A673 (cell line): ENCODE measurements around the gene CRY1. TPM values are rescaled to one million over a fixed set of nuclear protein-coding genes. Genes with fewer than 3 reads are reported as not detected.
A peak's percentile ranks its signal among the peaks of the same experiment; 100 is the strongest.

ENCODE experiments used
- BruUV-seq: library from RNA; stranded (reverse); fragments of 400-500 nt; replicated peaks from 2 replicates; lab custom pipeline; 2021; lab: Mats Ljungman, UMichigan
- CTCF ChIA-PET: fragments of 300-600 bp; sonication (Branson Sonifier 250); formaldehyde crosslinking; loops from one replicate; lab custom pipeline; 2022; ENCODE audit warnings: antibody characterized with exemption; lab: Charles Lee
- POLR2A ChIA-PET: fragments of 300-600 bp; sonication (Branson Sonifier 250); formaldehyde crosslinking; loops from one replicate; lab custom pipeline; 2022; ENCODE audit warnings: antibody characterized with exemption; ENCODE audit not compliant: low non-redundant PET; lab: Charles Lee
- DNase-seq: peaks from one replicate; pipeline ENCODE4 v3.0.0-alpha.2; 2015; ENCODE audit warnings: low spot score
- H3K27ac ChIP-seq: fragments of 200-600 bp; sonication (generic); 2 replicates; pipeline ENCODE4 v1.5.1; 2016; ENCODE audit warnings: mixed run types, low read depth, mild to moderate bottlenecking, mixed read lengths, antibody characterized with exemption, low read length; ENCODE audit not compliant: poor library complexity, severe bottlenecking
- H3K27me3 ChIP-seq: fragments of 200-600 bp; sonication (generic); replicated peaks from 2 replicates; pipeline ENCODE4 v1.6.1; 2017; ENCODE audit warnings: mixed run types, low read depth, mild to moderate bottlenecking, mixed read lengths, antibody characterized with exemption, low read length; ENCODE audit not compliant: insufficient read depth, poor library complexity
- H3K36me3 ChIP-seq: fragments of 200-600 bp; sonication (generic); 2 replicates; pipeline ENCODE4 v1.6.1; 2016; ENCODE audit warnings: mixed run types, mild to moderate bottlenecking, mixed read lengths, antibody characterized with exemption, low read length; ENCODE audit not compliant: insufficient read depth, poor library complexity, severe bottlenecking
- H3K4me1 ChIP-seq: fragments of 200-600 bp; sonication (generic); 2 replicates; pipeline ENCODE4 v1.6.1; 2017; ENCODE audit warnings: mixed run types, mild to moderate bottlenecking, mixed read lengths, antibody characterized with exemption, low read length; ENCODE audit not compliant: insufficient read depth, poor library complexity, severe bottlenecking
- H3K4me3 ChIP-seq: fragments of 200-600 bp; sonication (generic); 2 replicates; pipeline ENCODE4 v1.5.1; 2016; ENCODE audit warnings: low read depth, mixed run types, mild to moderate bottlenecking, mixed read lengths, low read length; ENCODE audit not compliant: poor library complexity, severe bottlenecking
- H3K9me3 ChIP-seq: fragments of 200-600 bp; sonication (generic); 2 replicates; pipeline ENCODE4 v1.6.1; 2016; ENCODE audit warnings: mixed run types, low read depth, mild to moderate bottlenecking, mixed read lengths, antibody characterized with exemption, low read length; ENCODE audit not compliant: poor library complexity, severe bottlenecking
- EZH2 ChIP-seq: fragments of 200-600 bp; sonication (generic); IDR thresholded peaks from 2 replicates; pipeline ENCODE4 v1.6.1; 2017; ENCODE audit warnings: borderline replicate concordance, low read depth, mild to moderate bottlenecking, mixed read lengths, antibody characterized with exemption, low read length; ENCODE audit not compliant: poor library complexity, severe bottlenecking
- intact Hi-C: fragments of 100-400 bp; cut with micrococcal nuclease; formaldehyde crosslinking; loops from one replicate; pipeline ENCODE4 v1.10.0; 2022; ENCODE audit not compliant: unreplicated experiment
- total RNA-seq: library from RNA; stranded (reverse); gene quantifications from 2 replicates; pipeline ENCODE4 v1.2.3, GENCODE V29; 2021
- TF ChIP-seq, protein P1 (sequence below): fragments of 300-800, 200-600 bp; sonication (generic); conservative IDR thresholded peaks from 2 replicates; pipeline ENCODE4 v1.5.1; 2017; ENCODE audit warnings: low read depth, mild to moderate bottlenecking, antibody characterized with exemption, low read length, moderate library complexity, mixed read lengths

The CRY1 gene
- total RNA-seq, 1 experiment from 2014 or later: 41.0 TPM

DNA sequence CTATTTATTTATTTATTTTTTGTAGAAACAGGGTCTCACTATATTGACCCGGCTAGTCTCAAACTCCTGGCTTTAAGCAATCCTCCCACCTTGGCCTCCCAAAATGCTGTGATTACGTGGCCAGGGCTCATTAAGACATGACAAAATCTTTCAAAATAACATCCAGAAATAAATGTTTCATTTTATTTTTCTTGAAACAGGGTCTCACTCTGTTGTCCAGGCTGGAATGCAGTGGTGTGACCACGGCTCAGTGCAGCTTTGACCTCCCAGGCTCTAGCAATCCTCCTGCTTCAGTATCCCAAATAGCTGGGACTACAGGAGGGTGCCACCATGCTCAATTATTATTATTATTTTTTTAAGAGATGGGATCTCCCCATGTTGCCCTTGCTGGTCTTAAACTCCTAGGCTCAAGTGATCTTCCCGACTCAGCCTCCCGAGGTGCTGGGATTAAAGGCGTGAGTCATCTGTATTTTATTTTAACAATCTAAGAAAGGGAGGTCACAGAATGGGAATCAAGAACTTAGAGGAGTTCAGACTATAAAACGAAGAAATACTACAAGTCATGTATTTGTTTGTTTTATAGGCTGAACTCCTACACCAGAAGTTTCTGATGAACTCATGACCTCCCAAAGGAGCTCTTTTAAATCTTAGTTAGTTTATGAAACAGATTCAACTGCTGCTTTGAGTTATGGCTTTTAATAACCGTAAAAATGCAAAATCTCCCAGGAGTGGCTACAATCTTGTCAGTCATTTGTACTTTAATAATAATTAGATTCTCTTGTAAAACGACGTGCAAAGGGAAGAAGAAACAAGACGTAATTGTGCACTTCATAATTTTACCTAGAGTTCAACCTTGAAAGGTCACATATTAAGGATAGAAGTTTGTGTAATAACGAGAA is 139.7 kb downstream of the CRY1 start:
- BruUV-seq: no TSS peak
- Histone ChIP-seq H3K36me3 (no peaks in the 10 kb centered on the region), H3K9me3 (no peaks in the 10 kb centered on the region), H3K4me1 (peaks cover 3% of the 10 kb centered on the region), H3K27me3 (no peaks in the 10 kb centered on the region), H3K4me3 (no peak overlapping the region), H3K27ac (no peak overlapping the region)
- POLR2A ChIA-PET: no interaction called here
- TF ChIP-seq, protein P1, sequence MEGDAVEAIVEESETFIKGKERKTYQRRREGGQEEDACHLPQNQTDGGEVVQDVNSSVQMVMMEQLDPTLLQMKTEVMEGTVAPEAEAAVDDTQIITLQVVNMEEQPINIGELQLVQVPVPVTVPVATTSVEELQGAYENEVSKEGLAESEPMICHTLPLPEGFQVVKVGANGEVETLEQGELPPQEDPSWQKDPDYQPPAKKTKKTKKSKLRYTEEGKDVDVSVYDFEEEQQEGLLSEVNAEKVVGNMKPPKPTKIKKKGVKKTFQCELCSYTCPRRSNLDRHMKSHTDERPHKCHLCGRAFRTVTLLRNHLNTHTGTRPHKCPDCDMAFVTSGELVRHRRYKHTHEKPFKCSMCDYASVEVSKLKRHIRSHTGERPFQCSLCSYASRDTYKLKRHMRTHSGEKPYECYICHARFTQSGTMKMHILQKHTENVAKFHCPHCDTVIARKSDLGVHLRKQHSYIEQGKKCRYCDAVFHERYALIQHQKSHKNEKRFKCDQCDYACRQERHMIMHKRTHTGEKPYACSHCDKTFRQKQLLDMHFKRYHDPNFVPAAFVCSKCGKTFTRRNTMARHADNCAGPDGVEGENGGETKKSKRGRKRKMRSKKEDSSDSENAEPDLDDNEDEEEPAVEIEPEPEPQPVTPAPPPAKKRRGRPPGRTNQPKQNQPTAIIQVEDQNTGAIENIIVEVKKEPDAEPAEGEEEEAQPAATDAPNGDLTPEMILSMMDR: no peak
- TF ChIP-seq EZH2: no peak
- peak; percentile 47 for DNase-seq
- intact Hi-C loops: no loop called here
- CTCF ChIA-PET: no interaction called here

DNA sequence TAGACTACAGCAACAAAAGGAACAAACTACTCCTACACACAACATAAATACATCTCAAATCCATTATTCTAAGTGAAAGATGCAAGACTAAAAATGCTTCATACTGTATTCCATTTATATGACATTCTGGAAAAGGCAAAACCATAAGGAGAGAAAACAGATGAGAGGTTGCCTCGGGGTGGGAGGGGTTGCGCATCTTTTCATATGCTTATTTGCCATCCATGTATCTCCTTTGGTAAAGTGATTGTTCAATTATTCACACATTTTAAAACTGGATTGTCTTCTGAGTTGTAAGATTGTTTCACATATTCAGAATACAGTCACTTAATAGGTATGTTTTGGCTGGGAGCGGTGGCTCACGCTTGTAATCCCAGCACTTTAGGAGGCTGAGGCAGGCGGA is 142.8 kb downstream of the CRY1 start:
- BruUV-seq: no TSS peak
- CTCF ChIA-PET: no interaction called here
- Histone ChIP-seq H3K27ac (no peak overlapping the region), H3K27me3 (no peaks in the 10 kb centered on the region), H3K9me3 (peaks cover under 1% of the 10 kb centered on the region), H3K4me1 (no peaks in the 10 kb centered on the region), H3K4me3 (no peak overlapping the region), H3K36me3 (no peaks in the 10 kb centered on the region)
- POLR2A ChIA-PET: no interaction called here
- no peak for DNase-seq
- intact Hi-C loops: no loop called here
- TF ChIP-seq, protein P1: no peak
- TF ChIP-seq EZH2: no peak

DNA sequence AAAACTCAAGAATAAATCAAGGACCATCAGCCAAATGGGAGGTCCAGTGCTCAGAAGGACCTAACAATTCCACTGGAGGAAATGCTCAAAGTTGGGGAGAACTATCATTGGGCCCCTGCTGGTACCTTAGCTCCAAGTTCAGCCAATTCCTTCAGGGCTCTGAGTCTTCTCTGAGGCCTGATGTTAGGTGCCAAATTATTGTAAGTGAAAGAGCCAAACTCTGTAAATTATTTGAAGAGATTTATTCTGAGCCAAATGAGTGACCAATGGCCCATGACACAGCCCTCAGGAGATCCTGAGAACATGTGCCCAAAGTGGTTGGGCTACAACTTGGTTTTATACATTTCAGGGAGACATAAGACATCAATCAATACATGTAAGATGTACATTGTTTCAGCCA is 145.9 kb downstream of the CRY1 start:
- TF ChIP-seq, protein P1: no peak
- no peak for TF ChIP-seq EZH2
- no peaks in the 10 kb centered on the region for H3K36me3 ChIP-seq
- POLR2A ChIA-PET: no interaction called here
- no peak overlapping the region for H3K27ac ChIP-seq
- no peaks in the 10 kb centered on the region for H3K4me1 ChIP-seq
- H3K4me3 ChIP-seq: no peak overlapping the region
- H3K9me3 ChIP-seq: peaks cover 12% of the 10 kb centered on the region
- DNase-seq: no peak
- intact Hi-C loops: no loop called here
- CTCF ChIA-PET: no interaction called here
- H3K27me3 ChIP-seq: no peaks in the 10 kb centered on the region
- BruUV-seq: no TSS peak
